Measurements from ENCODE around the gene TIMM44. TPM values are rescaled to one million over a fixed set of nuclear protein-coding genes. Genes with fewer than 3 reads are reported as not detected.
"Not testable (repeated sequence)": the region's sequence is repeated elsewhere in the genome, so short reads cannot be mapped to it uniquely, and the experiment has no call there.

The TIMM44 gene
- total RNA-seq, 1 donor from 2014 or later, result 92.5 TPM

- no peak for TF ChIP-seq CTCF (IDR thresholded peaks at IDR 0.05)
- DNase-seq (no peak), ATAC-seq (ENCODE audit: low read depth) (no peak)
- H3K4me3 Mint-ChIP-seq, result no peak overlapping the region
- no peak overlapping the region for H3K27ac Mint-ChIP-seq
- no peaks in the 10 kb centered on the region for H3K27me3 Mint-ChIP-seq
- ChIA-PET POLR2A (no interaction called here), CTCF (no interaction called here)
- H3K36me3 Mint-ChIP-seq (ENCODE audit: low read depth), result peaks cover 70% of the 10 kb centered on the region
- intact Hi-C loops (cut with micrococcal nuclease), result no loop called here
- H3K9me3 Mint-ChIP-seq, result no peaks in the 10 kb centered on the region
- peaks cover 3% of the 10 kb centered on the region for H3K4me1 Mint-ChIP-seq
These were observed 10.6 kb downstream of the TIMM44 start for GRCh38 chr19:7932930-7933300.

- POLR2A ChIA-PET, result no interaction called here
- no peaks in the 10 kb centered on the region for H3K9me3 Mint-ChIP-seq
- DNase-seq, result no peak
- intact Hi-C loops (cut with micrococcal nuclease), result no loop called here
- no peak overlapping the region for H3K27ac Mint-ChIP-seq
- TF ChIP-seq CTCF (IDR thresholded peaks at IDR 0.05), result no peak
- H3K4me3 Mint-ChIP-seq, result no peak overlapping the region
- peaks cover 3% of the 10 kb centered on the region for H3K4me1 Mint-ChIP-seq
- CTCF ChIA-PET, result no interaction called here
- H3K27me3 Mint-ChIP-seq, result no peaks in the 10 kb centered on the region
- no peak for ATAC-seq (ENCODE audit: low read depth)
- peaks cover 65% of the 10 kb centered on the region for H3K36me3 Mint-ChIP-seq (ENCODE audit: low read depth)
These were observed 11.1 kb downstream of the TIMM44 start for GRCh38 chr19:7932276-7932929.

- intact Hi-C loops (cut with micrococcal nuclease), result no loop called here
- no peak for TF ChIP-seq CTCF (IDR thresholded peaks at IDR 0.05)
- H3K4me3 Mint-ChIP-seq, result no peak overlapping the region
- H3K4me1 Mint-ChIP-seq, result peaks cover 5% of the 10 kb centered on the region
- CTCF ChIA-PET, result interaction anchor here (1.1 kb wide), 1 partner anchor 11 kb away, joined by 3 read pairs; the partner anchor contains the start of gene SNAPC2
- DNase-seq (no peak), ATAC-seq (ENCODE audit: low read depth) (no peak)
- POLR2A ChIA-PET, result interaction anchor here (0.6 to 1.7 kb wide), 2 partner anchors 12 to 250 kb away, joined by 3 to 7 read pairs; partner anchors contain the start of gene TIMM44
- peaks cover 59% of the 10 kb centered on the region for H3K36me3 Mint-ChIP-seq (ENCODE audit: low read depth)
- no peak overlapping the region for H3K27ac Mint-ChIP-seq
- H3K9me3 Mint-ChIP-seq, result no peaks in the 10 kb centered on the region
- H3K27me3 Mint-ChIP-seq, result no peaks in the 10 kb centered on the region
These were observed 12.0 kb downstream of the TIMM44 start for GRCh38 chr19:7931221-7932061.

GRCh38 chr19:7930765-7931164, 12.7 kb downstream of the TIMM44 start:
- Mint-ChIP-seq H3K27me3 (no peaks in the 10 kb centered on the region), H3K4me1 (peaks cover 7% of the 10 kb centered on the region), H3K4me3 (no peak overlapping the region), H3K36me3 (ENCODE audit: low read depth) (peaks cover 53% of the 10 kb centered on the region), H3K27ac (no peak overlapping the region), H3K9me3 (no peaks in the 10 kb centered on the region)
- intact Hi-C loops (cut with micrococcal nuclease), result no loop called here
- CTCF ChIA-PET, result interaction anchor here (1.1 kb wide), 1 partner anchor 10 kb away, joined by 3 read pairs; the partner anchor contains the start of gene SNAPC2
- no peak for ATAC-seq (ENCODE audit: low read depth)
- TF ChIP-seq CTCF (IDR thresholded peaks at IDR 0.05), result no peak
- no peak for DNase-seq
- POLR2A ChIA-PET, result interaction anchor here (0.6 to 2.0 kb wide), 3 partner anchors 10 to 249 kb away, joined by 3 to 10 read pairs (median 7); partner anchors contain the start of genes SNAPC2 and TIMM44

- H3K4me3 Mint-ChIP-seq; DNase-seq; intact Hi-C loops (cut with micrococcal nuclease); H3K27me3 Mint-ChIP-seq; H3K27ac Mint-ChIP-seq; ATAC-seq (ENCODE audit: low read depth); H3K4me1 Mint-ChIP-seq; H3K9me3 Mint-ChIP-seq: not testable (repeated sequence)
- ChIA-PET CTCF (interaction anchor here (0.6 to 1.1 kb wide), 2 partner anchors 9 to 101 kb away, joined by 3 read pairs; partner anchors contain the start of gene SNAPC2), POLR2A (interaction anchor here (1.7 to 2.0 kb wide), 2 partner anchors 9 to 14 kb away, joined by 7 to 10 read pairs; partner anchors contain the start of genes SNAPC2 and TIMM44)
- H3K36me3 Mint-ChIP-seq (ENCODE audit: low read depth), result peaks cover 46% of the 10 kb centered on the region
These were observed 13.4 kb downstream of the TIMM44 start for GRCh38 chr19:7930030-7930429.
